T1000 (cell line): ENCODE results near the gene NKX2-3.

Experiments
- DNase-seq: peaks from one replicate; lab custom pipeline; 2025; ENCODE audit warnings: mixed read lengths; lab: John Stamatoyannopoulos, UW

Gene NKX2-3

DNA sequence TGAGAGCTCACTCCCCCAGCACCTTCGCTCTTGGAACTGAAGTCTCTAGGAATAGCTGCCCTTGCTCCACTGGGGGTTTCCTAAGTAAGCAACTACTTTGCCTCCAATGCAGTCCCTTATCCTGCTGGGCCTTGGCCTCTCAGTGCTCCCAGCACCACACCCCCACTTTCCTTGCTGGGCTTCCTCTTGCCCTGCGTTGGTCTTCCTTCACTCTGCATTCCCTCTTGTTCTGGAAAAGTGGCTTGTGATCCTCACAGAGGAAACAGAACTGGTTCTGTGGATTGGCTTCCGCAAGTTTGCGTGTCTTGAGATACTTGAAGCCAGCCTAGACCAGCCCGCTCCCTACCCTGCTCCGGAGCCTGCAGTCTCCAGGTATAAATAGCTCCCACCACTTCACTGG is 6.4 kb downstream of the NKX2-3 start:
- DNase-seq: no peak

DNA sequence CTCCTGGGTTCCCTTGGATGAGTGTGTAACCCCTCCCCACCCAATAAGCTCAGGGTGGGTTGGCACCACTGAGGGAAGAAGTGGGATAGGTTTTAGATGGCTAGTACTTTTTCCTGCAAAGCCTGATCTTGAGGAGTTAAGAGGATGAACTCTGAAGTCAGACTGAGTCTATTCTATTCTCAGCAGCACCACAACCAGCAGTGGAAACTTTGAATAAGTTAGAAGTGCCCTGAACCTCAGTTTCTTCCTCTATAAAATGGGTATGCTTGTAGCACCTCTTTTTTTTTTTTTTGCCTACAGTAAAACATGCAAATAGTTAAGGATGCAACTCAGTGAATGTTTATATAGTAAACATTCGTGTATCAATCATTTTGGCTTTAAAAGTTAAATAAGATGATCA is 7.1 kb downstream of the NKX2-3 start:
- no peak for DNase-seq

DNA sequence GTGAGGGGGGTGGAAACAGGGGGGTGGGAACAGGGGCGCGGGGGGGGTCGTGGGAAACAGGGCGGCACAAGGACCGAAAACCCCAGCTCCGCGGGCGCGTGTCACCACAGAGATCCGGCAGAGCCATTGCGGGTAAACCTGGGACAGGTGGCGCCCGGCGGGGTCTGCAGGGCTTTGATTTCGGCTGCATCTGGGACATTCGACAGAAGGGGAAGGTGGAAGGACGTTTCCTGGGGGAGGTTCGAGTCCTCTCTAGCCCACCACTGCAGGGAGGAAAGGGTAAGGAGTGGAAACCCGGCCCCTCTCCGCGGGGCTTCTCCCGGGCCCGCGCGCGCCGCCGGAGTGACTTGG is 7.5 kb downstream of the NKX2-3 start:
- no peak for DNase-seq

DNA sequence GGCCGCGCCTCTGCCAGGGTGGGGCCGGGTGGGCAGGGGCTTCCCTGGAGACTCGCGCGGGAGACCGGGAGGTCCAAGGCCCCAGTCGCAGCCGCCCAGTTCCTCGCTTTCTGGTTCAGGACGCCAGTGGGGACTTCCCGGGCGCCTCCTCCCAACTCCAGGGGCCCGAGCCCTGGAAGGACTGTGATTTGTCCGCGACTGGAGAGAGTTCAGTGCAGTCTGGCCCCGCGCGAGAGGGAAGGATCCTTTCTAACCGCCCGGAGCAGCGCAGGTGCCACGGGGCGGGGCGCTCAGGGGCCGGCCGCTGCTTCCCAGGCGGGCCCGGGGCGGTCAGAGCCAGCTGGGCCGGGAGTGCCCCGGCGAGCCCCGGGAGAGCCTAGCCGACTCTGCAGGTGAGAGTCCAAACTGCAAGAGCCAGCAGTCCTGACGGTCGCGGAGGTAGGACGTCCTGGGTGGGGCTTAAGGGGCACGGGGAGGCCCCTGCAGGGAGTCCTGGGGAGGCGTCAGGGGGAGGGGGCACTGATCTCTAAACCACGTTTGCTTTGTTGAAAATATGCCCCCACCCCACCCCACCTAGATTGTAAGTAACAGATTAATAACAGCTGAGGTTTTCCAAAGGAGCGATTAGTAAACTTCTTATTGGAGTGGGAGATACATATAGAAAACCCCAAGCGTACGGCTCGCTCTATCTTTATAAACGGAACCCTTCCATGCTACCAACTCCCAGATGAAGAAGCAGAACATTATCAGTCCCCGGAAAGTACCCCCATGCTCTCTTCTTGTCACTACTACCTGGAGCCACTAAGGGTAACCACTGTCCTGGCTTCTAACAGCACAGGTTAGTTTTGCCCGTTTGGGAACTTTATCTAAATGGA is 8.2 kb downstream of the NKX2-3 start:
- DNase-seq: no peak

DNA sequence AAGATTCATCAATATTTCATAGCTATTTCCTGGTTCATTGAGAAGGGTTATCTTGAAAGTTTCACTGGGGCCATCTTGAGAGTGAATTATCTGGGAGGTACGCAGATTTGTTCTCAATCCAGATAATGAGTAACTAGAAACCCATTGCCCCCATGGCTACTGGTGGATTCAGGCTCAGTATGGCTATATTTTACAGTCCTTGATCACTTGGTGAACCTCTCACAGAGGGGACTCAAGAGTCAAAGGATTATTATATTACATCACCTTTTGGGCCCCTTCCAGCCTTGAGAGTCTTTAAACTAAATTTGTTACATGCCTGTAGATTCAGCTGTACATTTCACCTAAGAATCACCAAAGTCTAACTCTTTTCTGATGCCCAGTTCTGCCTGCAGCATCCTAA is 11.6 kb downstream of the NKX2-3 start:
- DNase-seq: no peak

DNA sequence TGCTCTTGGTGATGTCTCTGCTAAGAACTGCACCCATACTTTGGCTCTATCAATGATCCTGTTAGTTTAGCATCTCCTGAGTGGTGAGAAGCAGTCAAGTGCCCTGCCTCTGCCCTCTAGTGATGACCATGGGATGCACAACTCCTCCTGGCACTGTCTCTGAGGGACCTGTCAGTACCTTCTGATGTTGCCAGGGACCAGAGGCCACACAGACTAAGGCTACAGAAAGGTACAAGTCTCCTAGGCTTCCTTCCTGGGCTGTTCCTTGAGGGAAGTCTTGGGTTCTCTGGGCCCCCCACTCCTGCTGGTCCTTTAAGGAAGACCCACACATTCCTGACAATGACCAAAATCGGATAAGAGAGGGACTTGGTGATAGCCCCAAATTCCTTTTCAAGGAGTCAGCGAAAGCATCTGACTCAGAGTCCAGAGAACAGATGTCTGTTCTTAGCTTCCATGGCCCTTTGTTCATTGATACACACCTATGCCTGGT is 15.3 kb downstream of the NKX2-3 start:
- DNase-seq: no peak

DNA sequence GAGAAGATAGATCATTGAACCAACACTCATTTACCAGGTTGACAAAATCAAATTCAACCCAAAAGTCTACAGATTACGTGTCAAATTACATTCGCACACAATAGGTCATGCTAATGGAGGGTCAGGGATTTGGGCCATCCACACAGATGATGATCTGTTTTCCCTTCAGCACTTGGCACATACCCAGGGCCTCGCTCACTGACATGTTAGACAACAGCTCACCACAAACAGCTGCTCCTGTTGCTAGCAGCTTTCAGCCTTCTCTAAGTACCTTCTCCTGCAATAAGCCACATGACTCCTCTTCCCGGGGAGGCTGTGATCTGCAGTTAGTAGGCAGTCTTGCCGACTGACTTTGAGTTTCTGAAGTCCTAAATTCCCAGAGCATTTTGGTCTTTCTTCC is 18.4 kb downstream of the NKX2-3 start:
- no peak for DNase-seq

DNA sequence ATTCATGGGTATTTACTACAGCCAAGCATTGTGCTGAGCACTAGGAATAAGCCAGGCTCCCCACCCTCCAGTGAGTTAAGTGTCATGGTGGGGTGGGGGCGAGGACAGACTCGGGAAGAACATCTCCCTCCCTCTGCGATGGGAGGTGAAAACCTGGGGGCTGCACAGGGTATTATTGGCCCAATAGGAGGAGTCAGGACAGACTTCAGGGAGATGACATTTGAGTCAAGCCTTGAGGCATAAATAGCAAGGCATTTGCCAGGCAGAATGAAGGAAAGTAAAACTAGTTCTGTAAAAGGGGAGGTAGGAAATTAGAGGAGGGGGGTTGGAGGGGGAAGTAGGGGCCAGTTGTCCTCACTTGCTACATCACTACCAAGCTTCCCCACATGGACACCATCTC is 18.9 kb downstream of the NKX2-3 start:
- no peak for DNase-seq

DNA sequence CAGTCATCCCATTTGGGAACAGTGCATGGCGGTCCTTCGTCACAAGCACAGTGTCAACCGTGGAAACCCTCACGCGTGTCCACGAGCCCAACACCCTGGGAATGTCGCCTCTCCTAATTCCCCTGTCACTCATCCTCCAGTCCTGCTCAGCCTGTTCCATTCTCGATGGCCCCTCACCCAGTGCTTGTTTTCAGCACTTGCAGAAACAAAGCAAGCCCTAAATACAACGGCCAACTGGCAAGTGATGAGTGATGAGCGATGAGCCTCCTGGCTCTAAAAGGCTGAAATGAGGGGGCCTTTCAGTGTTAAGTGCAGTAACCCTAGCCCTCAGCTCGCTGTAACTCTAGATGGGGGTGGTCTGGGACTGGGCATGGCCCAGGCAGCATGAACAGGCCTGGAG is 22.6 kb downstream of the NKX2-3 start:
- DNase-seq: no peak

DNA sequence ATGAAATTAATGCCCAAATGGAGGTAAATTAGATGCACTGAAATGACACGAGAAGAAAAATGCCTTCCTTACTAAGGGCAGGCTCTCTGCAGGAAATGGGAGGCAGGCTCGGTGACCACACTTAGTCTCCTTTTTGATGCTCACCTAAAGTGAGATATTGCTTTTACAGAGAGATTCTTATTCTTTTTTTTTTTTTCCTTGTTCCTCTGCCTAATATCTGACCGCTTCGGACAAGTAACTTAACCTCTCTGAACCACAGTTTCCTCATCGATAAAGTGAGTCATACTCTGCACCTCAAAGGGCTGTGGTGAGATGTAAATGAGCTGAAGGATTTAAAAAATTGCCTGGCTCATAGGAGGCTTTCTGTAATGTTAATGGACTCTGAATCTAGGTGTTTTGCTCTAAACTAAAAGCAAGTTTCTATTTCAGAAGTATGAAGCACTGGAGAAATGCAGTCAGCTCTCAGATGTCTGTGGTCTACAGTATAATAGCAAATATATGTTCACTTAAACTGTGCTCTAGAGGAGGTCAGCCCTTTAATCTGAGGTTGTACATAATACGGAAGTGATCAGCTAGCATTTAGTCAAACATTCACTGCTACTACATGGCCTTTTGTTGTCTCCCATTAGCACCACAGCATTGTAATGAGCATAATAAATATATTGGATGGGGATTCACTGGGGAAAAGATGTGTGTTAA is 23.2 kb downstream of the NKX2-3 start:
- no peak for DNase-seq

DNA sequence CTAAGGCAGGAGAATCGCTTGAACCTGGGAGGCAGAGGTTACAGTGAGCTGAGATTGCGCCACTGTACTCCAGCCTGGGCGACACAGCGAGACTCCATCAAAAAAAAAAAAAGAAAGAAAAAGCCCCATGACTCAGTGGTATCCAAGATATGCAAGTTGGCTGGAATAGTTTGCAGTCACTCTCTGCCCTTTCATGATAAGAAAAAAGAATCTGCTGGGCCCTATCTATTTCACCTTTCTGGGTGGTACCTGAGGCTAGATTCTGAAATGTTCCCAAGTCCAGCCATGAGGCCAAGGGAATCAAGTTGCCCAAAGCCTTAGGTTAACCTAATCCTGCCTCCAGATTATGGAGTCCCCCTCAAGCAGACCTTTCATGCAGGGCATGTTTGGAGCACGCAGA is 24.3 kb downstream of the NKX2-3 start:
- no peak for DNase-seq

DNA sequence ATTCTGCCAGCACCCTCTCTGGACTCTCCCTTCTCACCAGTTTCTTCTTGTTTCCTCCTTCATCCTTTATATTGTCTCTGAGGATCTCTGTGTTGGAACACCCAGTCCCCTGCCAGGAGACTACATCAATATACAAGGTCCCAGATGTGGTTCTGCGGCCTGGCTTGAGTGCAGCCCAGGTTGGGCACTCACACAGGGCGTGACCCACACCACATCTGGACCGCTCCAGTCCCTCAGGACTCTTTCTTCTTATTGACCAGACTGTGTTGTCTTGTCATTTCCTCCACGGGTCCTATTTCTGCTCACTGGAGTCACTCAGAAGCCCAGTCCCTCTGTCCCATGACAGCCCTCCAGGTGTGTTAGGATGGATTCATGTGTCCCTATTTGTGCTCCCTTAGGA is 26.0 kb downstream of the NKX2-3 start:
- DNase-seq: no peak

DNA sequence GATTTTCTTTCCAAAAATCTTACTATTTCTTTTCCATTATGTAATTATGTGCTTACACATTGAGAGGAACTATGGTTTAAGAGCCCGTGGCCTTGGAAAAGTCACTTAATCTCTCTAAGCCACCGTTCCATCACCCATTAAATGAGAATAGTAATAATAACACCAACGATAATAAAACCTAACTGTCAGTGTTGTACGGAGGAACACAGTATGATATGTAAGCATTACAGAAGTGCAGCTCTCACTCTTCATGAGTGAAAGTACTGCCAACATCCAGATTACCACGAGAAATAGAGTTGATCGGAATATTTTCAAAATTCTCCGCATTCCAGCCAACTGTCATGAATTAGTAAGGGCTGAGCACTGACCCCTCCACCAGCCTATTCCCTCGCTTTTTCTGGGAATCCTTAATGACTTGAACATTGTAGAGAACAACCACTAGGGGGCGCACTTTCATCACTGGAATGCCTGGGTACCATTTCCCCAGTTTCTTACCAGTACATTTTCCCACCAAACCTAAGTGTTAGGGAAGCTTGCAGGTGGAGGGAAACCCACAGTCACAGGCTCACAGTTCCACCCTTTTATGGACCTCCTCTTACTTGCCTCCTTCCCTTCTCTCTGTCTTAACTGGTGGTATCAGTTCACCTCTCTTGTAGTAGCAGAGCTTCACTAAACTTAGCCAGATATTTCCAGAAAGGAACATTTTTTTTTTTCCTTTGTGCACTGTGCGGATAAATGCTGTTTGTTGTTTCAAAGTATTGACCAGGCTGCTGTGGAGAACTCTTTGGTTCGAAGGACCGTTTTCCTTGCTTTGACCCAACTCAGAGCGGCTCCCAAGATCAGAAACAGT is 27.8 kb downstream of the NKX2-3 start:
- DNase-seq: peak; percentile 11

DNA sequence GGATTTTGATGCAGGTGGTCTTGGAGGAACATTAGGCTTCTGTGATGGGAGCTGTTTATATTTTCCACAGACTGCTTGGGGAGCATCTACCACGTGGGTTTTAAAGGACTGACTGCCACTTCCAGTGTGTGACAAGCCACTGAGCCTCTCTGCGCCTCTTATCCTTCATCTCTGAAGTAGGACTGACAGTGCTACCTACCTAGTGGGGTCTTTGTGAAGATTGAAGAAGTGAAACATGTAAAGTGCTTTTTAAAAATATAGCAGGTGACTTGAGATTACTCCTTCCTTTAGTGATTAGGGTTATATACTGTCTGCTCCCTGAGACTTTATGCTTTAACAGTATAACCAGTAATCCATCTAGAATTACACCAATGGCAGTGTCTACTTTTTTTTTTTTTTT is 29.9 kb downstream of the NKX2-3 start:
- no peak for DNase-seq

DNA sequence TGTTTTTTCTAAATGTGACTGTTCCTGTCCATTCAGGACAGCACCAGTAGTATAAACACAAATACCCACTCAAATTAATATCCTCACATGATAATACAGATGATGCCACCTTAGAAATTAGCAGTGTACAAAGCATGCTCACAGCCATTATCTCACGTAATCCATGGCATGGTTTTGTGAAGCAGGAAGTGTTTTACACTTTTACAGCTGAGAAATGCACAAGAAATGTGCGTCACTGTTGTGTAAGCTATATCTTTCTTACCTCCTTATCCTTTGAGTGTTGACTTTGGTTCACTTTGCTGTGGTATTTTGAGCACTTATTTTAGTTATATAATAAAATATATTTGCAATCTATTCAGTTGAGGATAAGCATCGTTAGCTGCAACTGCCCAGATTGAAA is 31.6 kb downstream of the NKX2-3 start:
- no peak for DNase-seq

DNA sequence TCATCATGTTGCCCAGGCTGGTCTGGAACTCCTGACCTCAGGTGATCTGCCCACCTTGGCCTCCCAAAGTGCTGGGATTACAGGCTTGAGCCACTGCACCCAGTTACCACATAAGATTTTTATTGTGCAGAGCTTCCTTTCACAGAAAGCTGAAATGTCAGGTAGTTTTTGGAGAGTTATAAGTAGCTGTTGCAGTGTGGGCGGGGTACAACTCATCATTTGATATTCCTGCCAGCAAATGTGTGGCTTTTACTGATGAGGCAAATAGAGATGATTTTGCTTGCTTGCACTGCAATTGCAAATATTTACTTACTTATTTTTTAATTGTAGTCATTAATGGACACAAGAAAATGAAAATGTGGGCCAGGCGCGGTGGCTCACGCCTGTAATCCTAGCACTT is 32.4 kb downstream of the NKX2-3 start:
- DNase-seq: no peak

DNA sequence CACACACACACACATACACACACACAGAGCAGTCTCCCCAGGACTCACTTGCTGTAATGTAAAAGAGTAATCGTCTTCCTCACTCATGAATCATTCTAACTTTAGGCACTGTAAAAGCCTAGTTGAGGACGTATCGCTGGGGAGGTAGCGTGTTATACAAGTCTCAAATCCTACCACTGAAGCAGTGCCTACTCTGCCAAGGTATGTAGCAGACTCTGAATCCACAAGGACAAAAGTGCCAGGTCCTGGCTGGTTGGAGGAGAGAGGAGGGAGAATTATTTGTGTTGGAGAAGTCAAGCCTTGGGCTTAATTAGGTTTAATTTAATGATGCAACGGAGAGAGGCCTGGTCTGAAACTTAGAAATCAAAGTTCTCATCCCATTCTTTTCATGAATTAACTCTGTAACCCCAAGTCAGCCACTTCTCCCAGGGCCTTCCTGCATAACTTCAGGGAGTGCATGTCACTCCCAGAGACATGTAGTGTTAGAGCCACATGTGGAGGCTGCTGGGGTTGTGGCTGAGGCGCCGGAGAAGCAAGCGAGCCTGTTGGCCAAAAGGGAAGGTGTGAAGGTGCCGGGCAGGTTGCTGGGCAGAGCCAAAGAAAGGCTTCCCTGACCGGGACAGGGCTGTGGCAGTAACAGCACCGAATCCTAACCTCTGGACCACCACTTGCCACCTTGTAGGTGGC is 36.7 kb downstream of the NKX2-3 start:
- DNase-seq: no peak

DNA sequence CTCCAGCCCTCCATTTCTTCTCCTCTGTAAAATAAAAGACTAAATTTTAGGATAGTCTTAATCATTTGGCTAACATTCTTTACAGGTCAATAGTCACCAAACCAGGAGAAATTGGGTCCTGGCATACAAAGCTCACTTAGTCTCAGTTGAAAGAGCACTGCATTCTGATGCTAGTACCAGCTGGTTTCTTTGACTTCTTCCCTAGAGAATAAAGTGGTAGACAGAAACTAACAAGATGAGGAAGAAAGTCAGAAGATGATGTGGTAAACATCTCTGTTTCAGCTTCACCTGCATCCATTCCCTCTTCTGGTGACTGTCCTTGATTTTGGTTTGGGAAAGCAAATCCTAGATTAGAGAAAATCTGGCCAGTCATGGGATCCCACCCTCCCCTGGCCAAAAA is 37.2 kb downstream of the NKX2-3 start:
- no peak for DNase-seq

DNA sequence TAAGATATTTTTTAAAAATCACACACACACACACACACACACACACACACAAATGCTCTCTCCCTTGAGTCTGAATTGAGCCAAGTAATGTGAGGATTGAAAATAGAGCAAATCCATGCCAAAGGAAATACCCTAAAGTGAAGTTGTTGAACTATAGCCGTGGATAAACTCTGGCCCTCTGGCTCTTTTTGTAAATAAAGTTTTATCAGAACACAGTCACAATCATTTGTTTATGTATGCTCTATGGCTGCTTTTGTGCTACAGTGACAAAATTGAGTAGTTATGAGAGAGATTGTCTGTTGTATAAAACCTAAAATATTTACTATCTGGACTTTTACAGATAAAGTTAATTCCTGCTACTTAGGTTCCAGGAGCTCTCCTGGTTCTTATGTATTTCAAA is 39.1 kb downstream of the NKX2-3 start:
- DNase-seq: no peak

DNA sequence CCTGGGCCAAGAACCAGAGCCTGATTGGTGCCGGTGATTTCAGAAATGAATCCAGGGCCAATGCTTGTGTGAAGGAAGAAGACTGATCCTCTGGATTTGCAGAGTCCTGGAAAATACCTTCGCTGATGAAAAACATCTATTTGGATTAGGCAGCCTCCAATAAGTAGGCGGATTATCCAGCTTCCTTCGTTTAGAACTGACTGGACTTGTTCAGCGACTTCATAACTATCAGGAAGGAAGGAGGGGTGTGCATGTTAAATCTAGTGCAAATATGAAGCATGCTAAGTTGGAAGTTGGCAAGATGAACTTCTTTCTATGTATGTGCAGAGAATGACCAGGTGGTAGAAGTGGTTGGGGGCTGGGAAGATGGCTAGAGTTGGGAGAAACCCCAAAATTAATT is 41.0 kb downstream of the NKX2-3 start:
- DNase-seq: no peak

DNA sequence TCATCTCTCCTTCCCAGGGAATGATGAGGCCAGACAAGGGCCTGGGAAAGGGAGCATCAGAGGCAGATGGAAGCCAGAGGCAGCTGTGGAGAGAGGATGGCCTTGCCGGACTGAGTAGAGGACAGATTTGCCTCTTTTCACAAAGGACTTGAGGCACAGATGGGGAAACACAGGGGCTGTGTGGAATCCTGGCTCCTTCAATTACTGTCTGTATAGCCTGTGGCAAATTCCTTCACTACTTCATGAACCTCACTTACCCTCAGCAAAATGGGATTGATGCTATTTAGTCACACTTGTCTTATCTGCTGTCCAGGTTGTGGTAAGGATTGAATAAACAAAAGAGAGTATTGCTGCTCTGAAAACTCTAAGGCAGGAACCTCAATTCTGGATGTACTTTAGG is 47.2 kb downstream of the NKX2-3 start:
- DNase-seq: no peak

DNA sequence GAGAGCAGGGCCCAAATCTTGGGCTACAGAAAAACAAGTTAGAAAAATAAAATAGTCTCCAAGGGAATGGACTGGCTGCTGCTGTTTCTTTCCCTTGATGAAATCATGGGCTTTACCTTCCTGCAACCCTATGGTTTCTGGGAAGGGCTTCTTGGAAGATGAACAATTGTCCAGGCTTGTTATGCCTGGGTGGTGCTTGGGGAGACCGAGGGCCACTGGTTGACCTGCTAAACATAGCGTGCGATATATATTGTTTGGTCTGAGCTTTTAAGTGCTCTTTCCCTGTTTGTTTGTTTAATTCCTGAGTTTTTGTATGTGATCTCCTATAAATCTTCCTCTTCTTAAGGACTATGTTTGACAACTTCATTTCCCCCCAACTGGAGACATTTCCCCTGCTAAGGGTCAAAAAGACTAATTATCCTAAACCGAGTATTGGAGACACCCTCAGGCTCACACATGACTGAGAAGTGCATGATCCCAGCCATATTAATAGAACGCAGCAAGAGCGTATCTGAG is 49.6 kb downstream of the NKX2-3 start:
- DNase-seq: no peak
